Measurements from ENCODE around the gene DAPK2.
"Not testable (repeated sequence)": the region's sequence is repeated elsewhere in the genome, so short reads cannot be mapped to it uniquely, and the experiment has no call there.

Gene DAPK2

GRCh38 chr15:63905131-63905530 lies 141.2 kb downstream of the DAPK2 start:
- no peak for TF ChIP-seq CTCF (IDR thresholded peaks at IDR 0.05; ENCODE audit: extremely low read depth, missing control alignments)
- DNase-seq (ENCODE audit: low spot score), result no peak

- TF ChIP-seq CTCF (IDR thresholded peaks at IDR 0.05; ENCODE audit: extremely low read depth, missing control alignments), result no peak
- DNase-seq (ENCODE audit: low spot score), result no peak
Measured at GRCh38 chr15:63904042-63904441, 142.2 kb downstream of the DAPK2 start.

GRCh38 chr15:63902671-63903035 lies 143.6 kb downstream of the DAPK2 start:
- DNase-seq (ENCODE audit: low spot score), result no peak

GRCh38 chr15:63901912-63902670 lies 144.2 kb downstream of the DAPK2 start:
- no peak for TF ChIP-seq CTCF (IDR thresholded peaks at IDR 0.05; ENCODE audit: extremely low read depth, missing control alignments)

More at GRCh38 chr15:63902671-63903035, 143.6 kb downstream of the DAPK2 start:
- no peak for TF ChIP-seq CTCF (IDR thresholded peaks at IDR 0.05; ENCODE audit: extremely low read depth, missing control alignments)

GRCh38 chr15:63900306-63900705 lies 146.0 kb downstream of the DAPK2 start:
- no peak for DNase-seq (ENCODE audit: low spot score)
- TF ChIP-seq CTCF (IDR thresholded peaks at IDR 0.05; ENCODE audit: extremely low read depth, missing control alignments), result no peak

More at GRCh38 chr15:63901912-63902670, 144.2 kb downstream of the DAPK2 start:
- no peak for DNase-seq (ENCODE audit: low spot score)

- DNase-seq (ENCODE audit: low spot score), result not testable (repeated sequence)
Measured at GRCh38 chr15:63899606-63900005, 146.7 kb downstream of the DAPK2 start.

GRCh38 chr15:63899193-63899592 lies 147.1 kb downstream of the DAPK2 start:
- DNase-seq (ENCODE audit: low spot score), result no peak

More at GRCh38 chr15:63899193-63899592, 147.1 kb downstream of the DAPK2 start:
- TF ChIP-seq CTCF (IDR thresholded peaks at IDR 0.05; ENCODE audit: extremely low read depth, missing control alignments), result no peak
